ENCODE data around the gene MRPS22. TPM values are rescaled to one million over a fixed set of nuclear protein-coding genes. Genes with fewer than 3 reads are reported as not detected.

MRPS22 gene
- total RNA-seq, 4 donors from 2014 or later = 38.7 to 72.3 (median 45.9) TPM

- H3K36me3 ChIP-seq = no peaks in the 10 kb centered on the region
- DNase-seq = no peak
- no peak overlapping the region for H3K27ac ChIP-seq
- H3K9me3 ChIP-seq = no peaks in the 10 kb centered on the region
- H3K27me3 ChIP-seq = no peaks in the 10 kb centered on the region
- H3K4me3 ChIP-seq = no peak overlapping the region
- no peaks in the 10 kb centered on the region for H3K4me1 ChIP-seq
- TF ChIP-seq POLR2A (IDR thresholded peaks at IDR 0.05) = no peak
- TF ChIP-seq, protein P1, sequence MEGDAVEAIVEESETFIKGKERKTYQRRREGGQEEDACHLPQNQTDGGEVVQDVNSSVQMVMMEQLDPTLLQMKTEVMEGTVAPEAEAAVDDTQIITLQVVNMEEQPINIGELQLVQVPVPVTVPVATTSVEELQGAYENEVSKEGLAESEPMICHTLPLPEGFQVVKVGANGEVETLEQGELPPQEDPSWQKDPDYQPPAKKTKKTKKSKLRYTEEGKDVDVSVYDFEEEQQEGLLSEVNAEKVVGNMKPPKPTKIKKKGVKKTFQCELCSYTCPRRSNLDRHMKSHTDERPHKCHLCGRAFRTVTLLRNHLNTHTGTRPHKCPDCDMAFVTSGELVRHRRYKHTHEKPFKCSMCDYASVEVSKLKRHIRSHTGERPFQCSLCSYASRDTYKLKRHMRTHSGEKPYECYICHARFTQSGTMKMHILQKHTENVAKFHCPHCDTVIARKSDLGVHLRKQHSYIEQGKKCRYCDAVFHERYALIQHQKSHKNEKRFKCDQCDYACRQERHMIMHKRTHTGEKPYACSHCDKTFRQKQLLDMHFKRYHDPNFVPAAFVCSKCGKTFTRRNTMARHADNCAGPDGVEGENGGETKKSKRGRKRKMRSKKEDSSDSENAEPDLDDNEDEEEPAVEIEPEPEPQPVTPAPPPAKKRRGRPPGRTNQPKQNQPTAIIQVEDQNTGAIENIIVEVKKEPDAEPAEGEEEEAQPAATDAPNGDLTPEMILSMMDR (IDR thresholded peaks at IDR 0.05) = no peak
Measured at GRCh38 chr3:139338405-139338804, 5.4 kb upstream of the MRPS22 start.

- TF ChIP-seq, protein P1 (IDR thresholded peaks at IDR 0.05) = no peak
- no peak for TF ChIP-seq POLR2A (IDR thresholded peaks at IDR 0.05)
- Histone ChIP-seq H3K36me3 (no peaks in the 10 kb centered on the region), H3K9me3 (no peaks in the 10 kb centered on the region), H3K27ac (no peak overlapping the region), H3K27me3 (no peaks in the 10 kb centered on the region), H3K4me3 (no peak overlapping the region), H3K4me1 (peaks cover 0 to under 1% (median 0%) of the 10 kb centered on the region in 4 donors)
- DNase-seq = no peak
Measured at GRCh38 chr3:139339219-139339906, 4.5 kb upstream of the MRPS22 start.

GRCh38 chr3:139340784-139341183 is 3.0 kb upstream of the MRPS22 start:
- no peak for DNase-seq

DNA sequence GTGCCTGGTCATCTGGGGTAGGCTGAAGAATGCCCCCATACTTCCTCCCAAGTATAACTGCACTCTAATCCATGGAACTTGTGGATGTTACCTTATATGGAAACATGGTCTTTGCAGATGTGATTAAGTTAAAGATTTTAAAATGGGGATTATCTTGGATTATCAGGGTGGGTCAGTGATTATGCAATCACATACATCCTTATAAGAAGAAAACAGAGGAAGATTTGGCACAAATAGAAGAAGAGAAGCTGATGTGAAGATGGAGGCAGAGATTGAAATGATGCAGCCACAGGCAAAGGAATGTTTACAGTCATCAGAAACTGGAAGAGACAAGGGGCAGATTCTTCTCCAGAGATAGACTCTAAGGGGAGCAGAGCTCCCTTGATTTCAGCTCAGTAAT is 1.8 kb upstream of the MRPS22 start:
- peaks cover 0 to 12% (median 0%) of the 10 kb centered on the region in 3 donors for H3K36me3 ChIP-seq
- TF ChIP-seq, protein P1 (IDR thresholded peaks at IDR 0.05) = no peak
- no peak for TF ChIP-seq POLR2A (IDR thresholded peaks at IDR 0.05)
- no peaks in the 10 kb centered on the region for H3K27me3 ChIP-seq
- DNase-seq = no peak
- H3K4me1 ChIP-seq = peaks cover 0 to 21% (median 2%) of the 10 kb centered on the region in 4 donors
- no peaks in the 10 kb centered on the region for H3K9me3 ChIP-seq
- H3K27ac ChIP-seq = no peak overlapping the region
- no peak overlapping the region for H3K4me3 ChIP-seq

More at GRCh38 chr3:139340784-139341183, 3.0 kb upstream of the MRPS22 start:
- Histone ChIP-seq H3K9me3 (no peaks in the 10 kb centered on the region), H3K27ac (no peak overlapping the region), H3K36me3 (no peaks in the 10 kb centered on the region), H3K4me1 (peaks cover 0 to 14% (median 2%) of the 10 kb centered on the region in 4 donors), H3K4me3 (no peak overlapping the region), H3K27me3 (no peaks in the 10 kb centered on the region)
- TF ChIP-seq, protein P1 (IDR thresholded peaks at IDR 0.05) = no peak
- TF ChIP-seq POLR2A (IDR thresholded peaks at IDR 0.05) = no peak

- TF ChIP-seq POLR2A (IDR thresholded peaks at IDR 0.05) = no peak
- TF ChIP-seq, protein P1 (IDR thresholded peaks at IDR 0.05) = no peak
- DNase-seq = no peak
- H3K27ac ChIP-seq = no peak overlapping the region
- peaks cover 0 to 59% (median 0%) of the 10 kb centered on the region in 3 donors for H3K36me3 ChIP-seq
- H3K27me3 ChIP-seq = no peaks in the 10 kb centered on the region
- H3K4me1 ChIP-seq = peaks cover 0 to 21% (median 2%) of the 10 kb centered on the region in 4 donors
- H3K4me3 ChIP-seq = no peak overlapping the region
- no peaks in the 10 kb centered on the region for H3K9me3 ChIP-seq
Measured at GRCh38 chr3:139346771-139347170, 3.0 kb downstream of the MRPS22 start.

All from Peyer's patch (tissue), 4 donors.